ENCODE data around the gene TSPAN14.
A peak's percentile ranks its signal among the peaks of the same experiment; 100 is the strongest.

The TSPAN14 gene

DNA sequence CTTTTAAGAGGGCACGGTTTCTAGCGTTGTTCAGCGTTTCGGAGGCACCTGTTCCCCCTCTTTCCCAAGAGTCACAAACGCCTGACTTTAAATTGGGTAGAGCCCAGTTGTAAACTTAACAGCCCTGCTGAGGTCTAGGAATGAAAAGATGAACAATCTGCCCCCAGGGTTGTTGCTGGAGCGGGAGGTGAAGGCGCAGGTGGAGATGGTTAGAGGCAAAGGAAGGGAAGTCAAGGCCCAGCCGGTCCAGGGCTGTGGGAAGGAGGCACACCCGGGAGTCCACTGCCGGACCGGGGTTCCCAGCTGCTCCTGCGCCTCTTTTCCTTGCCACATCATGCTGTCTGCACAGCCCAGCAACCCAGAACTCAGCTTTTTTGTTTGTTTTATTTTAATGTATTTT lies 45.0 kb upstream of the TSPAN14 start:
- H3K27ac ChIP-seq (ENCODE audit: low read depth, low read length) = no peak overlapping the region
- H2AFZ ChIP-seq (ENCODE audit: low read depth, low read length, severe bottlenecking) = peak overlapping the region; percentile 89
- H3K4me2 ChIP-seq (ENCODE audit: low read depth, low read length, poor library complexity, severe bottlenecking) = peak overlapping the region; percentile 53
- peak overlapping the region; percentile 50 for H3K4me3 ChIP-seq (ENCODE audit: insufficient read depth, low read length, poor library complexity, severe bottlenecking)
- no peaks in the 10 kb centered on the region for H3K9me3 ChIP-seq (ENCODE audit: insufficient read depth, low read length)
- H3F3A ChIP-seq (ENCODE audit: insufficient read depth) = no peaks in the 10 kb centered on the region
- no peaks in the 10 kb centered on the region for H3K79me2 ChIP-seq (ENCODE audit: insufficient read depth, low read length)
- H3K9me2 ChIP-seq (replicated peaks; ENCODE audit: insufficient read depth, low read length) = no peaks in the 10 kb centered on the region
- no peaks in the 10 kb centered on the region for H3K36me3 ChIP-seq (ENCODE audit: low read length)
- H3K27me3 ChIP-seq (ENCODE audit: low read length) = no peaks in the 10 kb centered on the region
- H3K9ac ChIP-seq (ENCODE audit: low read length) = peak overlapping the region; percentile 62
- no peak for TF ChIP-seq EZH2phosphoT487 (conservative IDR thresholded peaks at IDR 0.05; ENCODE audit: low read length)
- TF ChIP-seq CTCF (IDR thresholded peaks at IDR 0.05; ENCODE audit: insufficient read depth, low read length, poor library complexity, severe bottlenecking) = no peak
- H4K20me1 ChIP-seq (ENCODE audit: low read depth, low read length) = no peaks in the 10 kb centered on the region

DNA sequence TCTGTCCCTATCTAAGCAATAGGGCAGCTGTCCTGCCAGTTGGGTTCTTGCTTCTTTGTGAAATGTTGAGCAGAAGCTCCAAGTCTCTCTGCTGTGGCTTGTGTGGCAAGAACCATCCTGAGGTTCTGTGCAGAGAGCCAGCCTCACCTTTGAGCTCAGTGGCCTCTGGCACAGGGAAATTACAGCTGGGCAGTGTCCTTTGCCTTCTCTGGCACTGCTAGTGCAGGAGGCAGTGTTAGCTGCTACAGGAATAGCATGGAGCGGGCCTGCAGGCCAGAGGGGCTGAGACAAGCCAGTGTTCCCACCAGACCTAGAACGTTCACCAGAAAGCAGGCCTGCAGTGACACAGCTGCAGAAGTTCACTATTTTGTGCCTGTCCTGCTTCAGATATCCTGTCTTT lies 44.0 kb upstream of the TSPAN14 start:
- Histone ChIP-seq H3K27me3 (ENCODE audit: low read length) (no peaks in the 10 kb centered on the region), H2AFZ (ENCODE audit: low read depth, low read length, severe bottlenecking) (no peak overlapping the region), H3K9ac (ENCODE audit: low read length) (no peak overlapping the region), H3K4me2 (ENCODE audit: low read depth, low read length, poor library complexity, severe bottlenecking) (no peak overlapping the region), H3F3A (ENCODE audit: insufficient read depth) (no peaks in the 10 kb centered on the region), H3K9me2 (replicated peaks; ENCODE audit: insufficient read depth, low read length) (no peaks in the 10 kb centered on the region), H3K36me3 (ENCODE audit: low read length) (no peaks in the 10 kb centered on the region), H4K20me1 (ENCODE audit: low read depth, low read length) (no peaks in the 10 kb centered on the region), H3K27ac (ENCODE audit: low read depth, low read length) (no peak overlapping the region), H3K9me3 (ENCODE audit: insufficient read depth, low read length) (no peaks in the 10 kb centered on the region), H3K79me2 (ENCODE audit: insufficient read depth, low read length) (no peaks in the 10 kb centered on the region), H3K4me3 (ENCODE audit: insufficient read depth, low read length, poor library complexity, severe bottlenecking) (no peak overlapping the region)
- TF ChIP-seq EZH2phosphoT487 (conservative IDR thresholded peaks at IDR 0.05; ENCODE audit: low read length) (no peak), CTCF (IDR thresholded peaks at IDR 0.05; ENCODE audit: insufficient read depth, low read length, poor library complexity, severe bottlenecking) (no peak)

DNA sequence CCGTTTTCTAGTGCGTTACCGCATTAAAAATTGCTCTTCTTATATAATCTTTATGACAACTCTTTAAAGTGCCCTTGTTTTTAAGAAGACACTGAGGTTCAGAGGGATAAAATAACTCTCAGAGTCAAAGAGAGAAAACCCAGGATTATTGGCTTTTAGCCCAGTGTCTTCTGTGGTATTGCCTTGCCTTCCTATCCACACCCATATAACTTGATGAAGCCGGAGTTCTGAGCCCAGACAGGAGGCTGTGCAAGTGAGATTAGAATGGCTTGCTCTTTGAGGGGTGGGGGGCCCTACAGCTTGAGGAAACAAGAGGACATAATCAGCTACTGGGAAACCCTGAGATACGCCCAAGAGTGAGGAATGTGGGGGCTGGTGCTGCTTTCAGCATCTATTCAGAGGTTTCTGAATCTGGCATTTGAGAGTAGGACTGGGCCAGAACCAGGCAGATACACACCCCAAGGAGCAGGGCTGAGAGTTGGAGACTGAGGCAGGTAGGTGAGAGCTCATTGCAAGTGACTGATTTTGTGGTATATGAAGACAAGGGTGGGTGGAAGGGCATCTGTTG lies 43.4 kb upstream of the TSPAN14 start:
- H3K36me3 ChIP-seq (ENCODE audit: low read length) = no peaks in the 10 kb centered on the region
- TF ChIP-seq EZH2phosphoT487 (conservative IDR thresholded peaks at IDR 0.05; ENCODE audit: low read length) = no peak
- TF ChIP-seq CTCF (IDR thresholded peaks at IDR 0.05; ENCODE audit: insufficient read depth, low read length, poor library complexity, severe bottlenecking) = no peak
- no peaks in the 10 kb centered on the region for H4K20me1 ChIP-seq (ENCODE audit: low read depth, low read length)
- H3K4me2 ChIP-seq (ENCODE audit: low read depth, low read length, poor library complexity, severe bottlenecking) = no peak overlapping the region
- H3K4me3 ChIP-seq (ENCODE audit: insufficient read depth, low read length, poor library complexity, severe bottlenecking) = no peak overlapping the region
- no peak overlapping the region for H3K27ac ChIP-seq (ENCODE audit: low read depth, low read length)
- no peaks in the 10 kb centered on the region for H3K79me2 ChIP-seq (ENCODE audit: insufficient read depth, low read length)
- no peaks in the 10 kb centered on the region for H3K27me3 ChIP-seq (ENCODE audit: low read length)
- no peaks in the 10 kb centered on the region for H3K9me2 ChIP-seq (replicated peaks; ENCODE audit: insufficient read depth, low read length)
- H3K9ac ChIP-seq (ENCODE audit: low read length) = no peak overlapping the region
- H2AFZ ChIP-seq (ENCODE audit: low read depth, low read length, severe bottlenecking) = no peak overlapping the region
- no peaks in the 10 kb centered on the region for H3K9me3 ChIP-seq (ENCODE audit: insufficient read depth, low read length)
- H3F3A ChIP-seq (ENCODE audit: insufficient read depth) = no peaks in the 10 kb centered on the region
